Activated T-cell treated with anti-CD3 and anti-CD28 coated beads, Interleukin-2, amount 50 U/mL, for 4 hours (primary cell): ENCODE data around the gene SH3GL1. TPM values are rescaled to one million over a fixed set of nuclear protein-coding genes. Genes with fewer than 3 reads are reported as not detected.

Experiments
- ATAC-seq, 2 donors: fragments of 200-7000 bp; cut with Tn5 transposase; one replicate each; pipeline ENCODE4 v1.10.0; 2021
- DNase-seq: peaks from one replicate; pipeline ENCODE4 v3.0.0-alpha.2; 2020
- H3K27me3 Mint-ChIP-seq: one replicate; pipeline ENCODE4 v1.8.0; 2021; ENCODE audit warnings: low read depth, mixed read lengths
- H3K36me3 Mint-ChIP-seq: one replicate; pipeline ENCODE4 v1.8.0; 2022; ENCODE audit warnings: mixed read lengths; ENCODE audit not compliant: insufficient read depth
- H3K4me1 Mint-ChIP-seq: one replicate; pipeline ENCODE4 v1.8.0; 2021; ENCODE audit warnings: low read depth, mixed read lengths
- H3K4me3 Mint-ChIP-seq: one replicate; pipeline ENCODE4 v1.8.0; 2021; ENCODE audit warnings: mild to moderate bottlenecking, moderate library complexity, mixed read lengths
- H3K9me3 Mint-ChIP-seq: one replicate; pipeline ENCODE4 v1.8.0; 2021; ENCODE audit warnings: mixed read lengths
- total RNA-seq, 3 donors: library from RNA; stranded (reverse); gene quantifications; one replicate each; pipeline ENCODE4 v1.2.1, GENCODE V29; 2021

The SH3GL1 gene
- total RNA-seq, 3 donors from 2014 or later, result 50.8 to 52.6 (median 52.2) TPM

- Mint-ChIP-seq H3K9me3 (no peaks in the 10 kb centered on the region), H3K4me1 (peaks cover 47% of the 10 kb centered on the region), H3K36me3 (no peaks in the 10 kb centered on the region), H3K27me3 (no peaks in the 10 kb centered on the region), H3K4me3 (peak overlapping the region; percentile 78)
- DNase-seq, result peak; percentile 51
- ATAC-seq, result peak; percentile 65
Observed at GRCh38 chr19:4369109-4369887, 31.0 kb downstream of the SH3GL1 start.

GRCh38 chr19:4368128-4368820 lies 32.1 kb downstream of the SH3GL1 start:
- Mint-ChIP-seq H3K27me3 (no peaks in the 10 kb centered on the region), H3K4me1 (peaks cover 40% of the 10 kb centered on the region), H3K4me3 (peak overlapping the region; percentile 78), H3K36me3 (no peaks in the 10 kb centered on the region), H3K9me3 (no peaks in the 10 kb centered on the region)
- no peak for ATAC-seq
- DNase-seq, result no peak

- Mint-ChIP-seq H3K4me3 (no peak overlapping the region), H3K36me3 (no peaks in the 10 kb centered on the region)
- no peak for ATAC-seq
Observed at GRCh38 chr19:4367781-4368127, 32.6 kb downstream of the SH3GL1 start.

GRCh38 chr19:4367336-4367723 lies 33.0 kb downstream of the SH3GL1 start:
- ATAC-seq (no peak), DNase-seq (no peak)
- H3K27me3 Mint-ChIP-seq, result no peaks in the 10 kb centered on the region
- H3K9me3 Mint-ChIP-seq, result no peaks in the 10 kb centered on the region
- H3K36me3 Mint-ChIP-seq, result no peaks in the 10 kb centered on the region
- no peak overlapping the region for H3K4me3 Mint-ChIP-seq
- peaks cover 40% of the 10 kb centered on the region for H3K4me1 Mint-ChIP-seq

More at GRCh38 chr19:4367781-4368127, 32.6 kb downstream of the SH3GL1 start:
- H3K4me1 Mint-ChIP-seq, result peaks cover 40% of the 10 kb centered on the region
- DNase-seq, result no peak
- no peaks in the 10 kb centered on the region for H3K9me3 Mint-ChIP-seq
- no peaks in the 10 kb centered on the region for H3K27me3 Mint-ChIP-seq

GRCh38 chr19:4366666-4367335 lies 33.5 kb downstream of the SH3GL1 start:
- Mint-ChIP-seq H3K27me3 (no peaks in the 10 kb centered on the region), H3K9me3 (no peaks in the 10 kb centered on the region), H3K4me3 (no peak overlapping the region), H3K4me1 (peaks cover 36% of the 10 kb centered on the region), H3K36me3 (peaks cover 4% of the 10 kb centered on the region)
- DNase-seq (no peak), ATAC-seq (no peak)

- H3K27me3 Mint-ChIP-seq, result no peaks in the 10 kb centered on the region
- H3K4me3 Mint-ChIP-seq, result no peak overlapping the region
- no peaks in the 10 kb centered on the region for H3K9me3 Mint-ChIP-seq
- H3K36me3 Mint-ChIP-seq, result peaks cover 4% of the 10 kb centered on the region
- no peak for DNase-seq
- H3K4me1 Mint-ChIP-seq, result peaks cover 29% of the 10 kb centered on the region
- ATAC-seq, result no peak
Observed at GRCh38 chr19:4365791-4366665, 34.3 kb downstream of the SH3GL1 start.

- peaks cover 22% of the 10 kb centered on the region for H3K4me1 Mint-ChIP-seq
- no peaks in the 10 kb centered on the region for H3K9me3 Mint-ChIP-seq
- ATAC-seq (no peak), DNase-seq (no peak)
- H3K27me3 Mint-ChIP-seq, result no peaks in the 10 kb centered on the region
- H3K36me3 Mint-ChIP-seq, result peaks cover 4% of the 10 kb centered on the region
- no peak overlapping the region for H3K4me3 Mint-ChIP-seq
Observed at GRCh38 chr19:4365341-4365740, 35.0 kb downstream of the SH3GL1 start.

- DNase-seq, result no peak
- Mint-ChIP-seq H3K36me3 (peaks cover 4% of the 10 kb centered on the region), H3K9me3 (no peaks in the 10 kb centered on the region), H3K4me1 (peaks cover 9% of the 10 kb centered on the region), H3K27me3 (no peaks in the 10 kb centered on the region), H3K4me3 (no peak overlapping the region)
- no peak for ATAC-seq
Observed at GRCh38 chr19:4363571-4364304, 36.6 kb downstream of the SH3GL1 start.

GRCh38 chr19:4362831-4363545 lies 37.4 kb downstream of the SH3GL1 start:
- H3K27me3 Mint-ChIP-seq, result no peaks in the 10 kb centered on the region
- no peak overlapping the region for H3K4me3 Mint-ChIP-seq
- no peaks in the 10 kb centered on the region for H3K9me3 Mint-ChIP-seq
- no peak for DNase-seq
- peaks cover 4% of the 10 kb centered on the region for H3K36me3 Mint-ChIP-seq
- no peak for ATAC-seq
- H3K4me1 Mint-ChIP-seq, result peaks cover 4% of the 10 kb centered on the region

GRCh38 chr19:4362101-4362828 lies 38.1 kb downstream of the SH3GL1 start:
- Mint-ChIP-seq H3K36me3 (peaks cover 4% of the 10 kb centered on the region), H3K4me3 (no peak overlapping the region), H3K9me3 (no peaks in the 10 kb centered on the region), H3K27me3 (no peaks in the 10 kb centered on the region), H3K4me1 (no peaks in the 10 kb centered on the region)
- DNase-seq (no peak), ATAC-seq (no peak)

- H3K27me3 Mint-ChIP-seq, result no peaks in the 10 kb centered on the region
- no peak for ATAC-seq
- no peak overlapping the region for H3K4me3 Mint-ChIP-seq
- peaks cover 4% of the 10 kb centered on the region for H3K36me3 Mint-ChIP-seq
- no peaks in the 10 kb centered on the region for H3K4me1 Mint-ChIP-seq
- H3K9me3 Mint-ChIP-seq, result no peaks in the 10 kb centered on the region
- DNase-seq, result no peak
Observed at GRCh38 chr19:4361152-4362046, 38.9 kb downstream of the SH3GL1 start.

GRCh38 chr19:4360641-4361151 lies 39.7 kb downstream of the SH3GL1 start:
- Mint-ChIP-seq H3K36me3 (peaks cover 4% of the 10 kb centered on the region), H3K4me3 (no peak overlapping the region), H3K4me1 (no peaks in the 10 kb centered on the region), H3K9me3 (no peaks in the 10 kb centered on the region), H3K27me3 (no peaks in the 10 kb centered on the region)
- DNase-seq (no peak), ATAC-seq (no peak)
